Measurements from ENCODE around the gene EMC9. TPM values are rescaled to one million over a fixed set of nuclear protein-coding genes. Genes with fewer than 3 reads are reported as not detected.
"Not testable (repeated sequence)": the region's sequence is repeated elsewhere in the genome, so short reads cannot be mapped to it uniquely, and the experiment has no call there.

Gene EMC9
- polyA plus RNA-seq, 1 donor = 19.2 TPM

GRCh38 chr14:24110523-24110922 is 30.9 kb downstream of the EMC9 start:
- DNase-seq = no peak

- DNase-seq = no peak
Observed at GRCh38 chr14:24110060-24110459, 31.3 kb downstream of the EMC9 start.

DNA sequence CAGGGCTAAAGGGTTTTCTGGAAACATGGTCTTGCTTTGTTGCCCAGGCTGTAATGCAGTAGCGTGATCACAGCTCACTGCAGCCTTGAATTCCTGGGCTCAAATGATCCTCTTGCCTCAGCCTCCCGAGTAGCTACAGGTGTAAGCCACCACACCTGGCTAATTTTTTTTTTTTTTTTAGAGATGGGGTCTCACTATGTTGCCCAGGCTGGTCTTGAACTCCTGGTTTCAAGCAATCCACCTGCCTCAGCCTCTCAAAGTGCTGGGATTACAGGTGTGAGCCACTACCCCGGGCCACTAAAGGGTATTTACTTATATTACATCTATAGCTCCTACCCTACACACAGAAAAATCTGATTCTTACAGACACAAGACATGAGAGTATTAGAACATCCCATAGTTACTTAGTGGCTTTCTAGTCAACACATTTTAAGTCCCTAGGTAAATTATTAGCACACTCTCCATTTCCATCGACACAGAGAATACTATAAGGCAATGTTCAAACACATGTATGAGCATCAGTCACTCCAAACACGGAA is 33.0 kb downstream of the EMC9 start:
- no peak for DNase-seq

GRCh38 chr14:24106672-24107271 is 34.6 kb downstream of the EMC9 start:
- DNase-seq = no peak

DNA sequence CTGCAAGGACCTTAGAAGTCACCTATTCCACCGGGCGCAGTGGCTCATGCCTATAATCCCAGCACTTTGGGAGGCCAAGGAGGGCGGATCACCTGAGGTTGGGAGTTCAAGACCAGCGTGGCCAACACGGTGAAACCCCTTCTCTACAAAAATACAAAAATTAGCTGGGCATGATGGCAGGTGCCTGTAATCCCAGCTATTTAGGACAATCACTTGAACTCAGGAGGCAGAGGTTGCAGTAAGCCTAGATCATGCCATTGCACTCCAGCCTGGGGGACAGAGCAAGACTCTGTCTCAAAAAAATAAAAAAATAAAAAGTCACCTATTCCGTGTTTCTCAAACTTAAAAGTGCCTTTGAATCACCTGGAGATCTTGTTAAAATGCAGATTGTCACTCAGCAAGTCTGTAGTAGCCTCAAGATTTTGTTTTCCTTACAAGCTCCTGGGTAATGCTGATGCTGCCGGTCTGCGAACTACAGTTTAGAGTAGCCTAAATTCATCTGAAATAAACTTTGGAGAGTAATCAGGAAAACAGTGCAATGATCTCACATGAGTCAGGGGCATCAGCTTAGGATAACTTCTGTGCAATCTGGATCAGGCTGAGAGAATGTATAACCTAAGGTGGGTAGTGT is 35.7 kb downstream of the EMC9 start:
- not testable (repeated sequence) for DNase-seq

GRCh38 chr14:24103451-24103850 is 37.9 kb downstream of the EMC9 start:
- no peak for DNase-seq

- DNase-seq = no peak
Observed at GRCh38 chr14:24102357-24103048, 38.9 kb downstream of the EMC9 start.

DNA sequence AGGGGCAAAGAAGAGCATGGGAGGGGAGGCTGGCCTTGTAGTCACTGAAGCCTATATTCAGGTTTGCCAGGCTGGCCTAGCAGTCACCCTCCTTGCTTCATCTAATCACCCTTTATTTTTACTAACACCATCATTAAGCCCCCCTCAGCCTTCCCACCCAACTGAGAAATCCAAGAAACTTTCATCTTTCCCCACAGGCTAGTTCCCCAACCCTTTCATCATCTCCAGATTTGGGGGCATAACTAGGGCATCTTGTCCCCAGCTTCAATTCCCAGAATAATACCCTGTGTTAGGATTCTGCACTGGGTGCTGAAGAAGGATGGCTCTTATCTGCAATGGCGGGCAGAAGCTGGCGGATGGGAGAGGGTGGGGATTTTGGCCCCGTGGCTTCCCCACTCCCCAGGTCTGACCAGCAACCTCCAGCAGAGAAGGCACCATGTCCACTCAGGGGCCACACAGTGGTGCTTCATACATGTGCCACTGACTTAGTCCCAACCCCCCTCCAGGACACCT is 40.4 kb downstream of the EMC9 start:
- no peak for DNase-seq

GRCh38 chr14:24100197-24100981 is 41.0 kb downstream of the EMC9 start:
- no peak for DNase-seq

- no peak for DNase-seq
Observed at GRCh38 chr14:24098927-24099813, 42.2 kb downstream of the EMC9 start.

DNA sequence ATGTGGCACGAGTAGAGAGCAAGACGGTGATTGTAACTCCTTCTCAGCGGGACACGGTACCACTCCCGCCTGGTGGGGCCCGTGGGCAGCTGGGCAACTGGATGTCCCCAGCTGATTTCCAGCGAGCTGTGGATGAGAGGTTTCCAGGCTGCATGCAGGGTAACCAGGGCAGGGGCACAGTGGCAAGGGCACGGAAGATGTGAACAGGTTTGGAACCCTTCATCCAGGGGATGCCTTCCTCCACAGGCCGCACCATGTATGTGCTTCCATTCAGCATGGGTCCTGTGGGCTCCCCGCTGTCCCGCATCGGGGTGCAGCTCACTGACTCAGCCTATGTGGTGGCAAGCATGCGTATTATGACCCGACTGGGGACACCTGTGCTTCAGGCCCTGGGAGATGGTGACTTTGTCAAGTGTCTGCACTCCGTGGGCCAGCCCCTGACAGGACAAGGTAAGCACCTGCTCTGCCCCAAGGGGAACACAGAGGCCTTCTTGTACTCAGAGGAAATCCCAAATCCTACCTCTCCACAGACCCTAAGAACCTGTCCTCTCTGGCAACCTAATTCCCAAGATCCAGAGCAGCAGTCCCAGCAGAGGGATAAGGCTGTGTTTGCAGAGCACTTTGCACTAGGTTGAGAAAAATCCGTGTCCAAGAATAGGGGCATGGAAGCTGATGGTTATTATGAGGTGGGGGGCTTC is 43.0 kb downstream of the EMC9 start:
- DNase-seq = no peak

DNA sequence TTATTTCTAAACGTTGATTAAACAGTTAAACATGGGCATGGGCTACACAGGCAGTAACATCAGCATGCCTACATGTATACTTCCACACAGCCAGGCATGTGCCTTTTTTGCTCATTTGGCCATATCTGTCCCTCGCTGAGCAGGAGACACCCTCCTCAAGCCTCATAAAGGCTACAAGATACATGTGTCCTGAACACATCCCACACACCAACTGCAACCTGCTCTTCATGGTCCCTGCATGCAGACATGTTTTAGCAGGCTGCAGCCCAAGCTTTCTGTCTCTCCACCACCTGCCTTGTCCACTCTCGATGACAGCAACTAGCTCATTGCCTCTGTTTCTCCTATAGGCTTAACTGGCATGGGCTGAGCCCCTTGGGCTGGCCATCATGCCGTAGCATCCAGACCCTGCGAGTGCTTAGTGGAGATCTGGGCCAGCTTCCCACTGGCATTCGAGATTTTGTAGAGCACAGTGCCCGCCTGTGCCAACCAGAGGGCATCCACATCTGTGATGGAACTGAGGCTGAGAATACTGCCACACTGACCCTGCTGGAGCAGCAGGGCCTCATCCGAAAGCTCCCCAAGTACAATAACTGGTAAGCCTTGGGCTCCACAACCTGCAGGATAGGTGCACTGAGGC is 44.7 kb downstream of the EMC9 start:
- DNase-seq = no peak

- peak; percentile 51 for DNase-seq
Observed at GRCh38 chr14:24095271-24096068, 45.9 kb downstream of the EMC9 start.

- DNase-seq = no peak
Observed at GRCh38 chr14:24094841-24095270, 46.5 kb downstream of the EMC9 start.

- DNase-seq = peak; percentile 81
Observed at GRCh38 chr14:24093901-24094840, 47.2 kb downstream of the EMC9 start, which contains the start of gene PCK2. TSS of gene PCK2 (plus strand) at chr14:24094311. CDS start at chr14:24094406, 95 bp downstream.

- DNase-seq = no peak
Observed at GRCh38 chr14:24093207-24093900, 48.0 kb downstream of the EMC9 start.

Measured in left kidney (tissue), 2 donors.